ENCODE results near the gene TDRD10.

- TF ChIP-seq RAD21 (IDR thresholded peaks at IDR 0.05; ENCODE audit: low read depth) (no peak), YY1 (IDR thresholded peaks at IDR 0.05; ENCODE audit: low read depth) (no peak), TAF1 (IDR thresholded peaks at IDR 0.05; ENCODE audit: low read depth) (no peak), TCF12 (IDR thresholded peaks at IDR 0.05; ENCODE audit: low read depth) (no peak), NFIC (IDR thresholded peaks at IDR 0.05) (no peak), EP300 (IDR thresholded peaks at IDR 0.05; ENCODE audit: borderline replicate concordance) (no peak), MAX (IDR thresholded peaks at IDR 0.05) (no peak), TEAD4 (IDR thresholded peaks at IDR 0.05) (no peak), ZBTB7A (IDR thresholded peaks at IDR 0.05; ENCODE audit: low read depth) (no peak), EGR1 (IDR thresholded peaks at IDR 0.05) (no peak)
- TF ChIP-seq, protein P1, sequence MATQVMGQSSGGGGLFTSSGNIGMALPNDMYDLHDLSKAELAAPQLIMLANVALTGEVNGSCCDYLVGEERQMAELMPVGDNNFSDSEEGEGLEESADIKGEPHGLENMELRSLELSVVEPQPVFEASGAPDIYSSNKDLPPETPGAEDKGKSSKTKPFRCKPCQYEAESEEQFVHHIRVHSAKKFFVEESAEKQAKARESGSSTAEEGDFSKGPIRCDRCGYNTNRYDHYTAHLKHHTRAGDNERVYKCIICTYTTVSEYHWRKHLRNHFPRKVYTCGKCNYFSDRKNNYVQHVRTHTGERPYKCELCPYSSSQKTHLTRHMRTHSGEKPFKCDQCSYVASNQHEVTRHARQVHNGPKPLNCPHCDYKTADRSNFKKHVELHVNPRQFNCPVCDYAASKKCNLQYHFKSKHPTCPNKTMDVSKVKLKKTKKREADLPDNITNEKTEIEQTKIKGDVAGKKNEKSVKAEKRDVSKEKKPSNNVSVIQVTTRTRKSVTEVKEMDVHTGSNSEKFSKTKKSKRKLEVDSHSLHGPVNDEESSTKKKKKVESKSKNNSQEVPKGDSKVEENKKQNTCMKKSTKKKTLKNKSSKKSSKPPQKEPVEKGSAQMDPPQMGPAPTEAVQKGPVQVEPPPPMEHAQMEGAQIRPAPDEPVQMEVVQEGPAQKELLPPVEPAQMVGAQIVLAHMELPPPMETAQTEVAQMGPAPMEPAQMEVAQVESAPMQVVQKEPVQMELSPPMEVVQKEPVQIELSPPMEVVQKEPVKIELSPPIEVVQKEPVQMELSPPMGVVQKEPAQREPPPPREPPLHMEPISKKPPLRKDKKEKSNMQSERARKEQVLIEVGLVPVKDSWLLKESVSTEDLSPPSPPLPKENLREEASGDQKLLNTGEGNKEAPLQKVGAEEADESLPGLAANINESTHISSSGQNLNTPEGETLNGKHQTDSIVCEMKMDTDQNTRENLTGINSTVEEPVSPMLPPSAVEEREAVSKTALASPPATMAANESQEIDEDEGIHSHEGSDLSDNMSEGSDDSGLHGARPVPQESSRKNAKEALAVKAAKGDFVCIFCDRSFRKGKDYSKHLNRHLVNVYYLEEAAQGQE (IDR thresholded peaks at IDR 0.05; ENCODE audit: low read depth): no peak
- TF ChIP-seq, protein P2, sequence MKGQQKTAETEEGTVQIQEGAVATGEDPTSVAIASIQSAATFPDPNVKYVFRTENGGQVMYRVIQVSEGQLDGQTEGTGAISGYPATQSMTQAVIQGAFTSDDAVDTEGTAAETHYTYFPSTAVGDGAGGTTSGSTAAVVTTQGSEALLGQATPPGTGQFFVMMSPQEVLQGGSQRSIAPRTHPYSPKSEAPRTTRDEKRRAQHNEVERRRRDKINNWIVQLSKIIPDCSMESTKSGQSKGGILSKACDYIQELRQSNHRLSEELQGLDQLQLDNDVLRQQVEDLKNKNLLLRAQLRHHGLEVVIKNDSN (IDR thresholded peaks at IDR 0.05): no peak
These were observed 10.7 kb downstream of the TDRD10 start for GRCh38 chr1:154512760-154513159.

Measured in Ishikawa (cell line).